Measurements from ENCODE around the gene VLDLR. TPM values are rescaled to one million over a fixed set of nuclear protein-coding genes. Genes with fewer than 3 reads are reported as not detected.

Gene VLDLR
- total and polyA plus RNA-seq, 2 of the 8 experiments (the other 6 are each of a cell fraction or from before 2014, with no cell fraction given): 24.2 to 49.1 TPM

GRCh38 chr9:2693056-2693455 is 71.5 kb downstream of the VLDLR start:
- no peak overlapping the region for H2AFZ ChIP-seq (ENCODE audit: low read length)
- H2BK12ac ChIP-seq (ENCODE audit: low read depth, low read length): no peak overlapping the region
- H4K91ac ChIP-seq (replicated peaks; ENCODE audit: insufficient read length, low read length): no peak overlapping the region
- H3K79me2 ChIP-seq (ENCODE audit: control insufficient read depth in 1 of 2, insufficient read depth in 2 of 2, low read length in 2 of 2): no peaks in the 10 kb centered on the region
- H3K79me1 ChIP-seq (ENCODE audit: low read depth, low read length): no peaks in the 10 kb centered on the region
- no peak overlapping the region for H3K9ac ChIP-seq (replicated peaks in 1 of 4; ENCODE audit: extremely low read depth in 1 of 4, low read depth in 3 of 4, low read length in 3 of 4)
- ChIA-PET CTCF (ENCODE audit: partially characterized antibody) (interaction anchor here (1.0 to 1.9 kb wide), 4 partner anchors 10 to 35 kb away, joined by 3 to 6 read pairs (median 3); no protein-coding TSS in a partner anchor), POLR2A (ENCODE audit: partially characterized antibody) (interaction anchor here (1.2 kb wide), 1 partner anchor 121 kb away, joined by 3 read pairs; no protein-coding TSS in a partner anchor)
- no peak overlapping the region for H2BK15ac ChIP-seq (ENCODE audit: low read length)
- H4K5ac ChIP-seq (ENCODE audit: insufficient read length, low read depth, low read length): no peak overlapping the region
- H3K4me3 ChIP-seq (ENCODE audit: extremely low read depth in 1 of 4, insufficient read depth in 2 of 4, low read depth in 3 of 4, low read length in 4 of 4): no peak overlapping the region
- no peak overlapping the region for H2BK20ac ChIP-seq (ENCODE audit: low read length)
- H3K14ac ChIP-seq (ENCODE audit: insufficient read length): no peak overlapping the region
- H2BK120ac ChIP-seq (replicated peaks; ENCODE audit: low read depth, low read length): no peak overlapping the region
- no peak overlapping the region for H4K8ac ChIP-seq (ENCODE audit: extremely low read depth, insufficient read depth, low read length)
- no peak overlapping the region for H3K18ac ChIP-seq (ENCODE audit: extremely low read depth, low read length)
- 91% methylated on average over 3 of the region's 3 CpGs; no CpG with 5 or more reads in 1 of the 2 experiments for WGBS, 2 experiments (ENCODE audit: extremely low coverage in 1 of 2, insufficient coverage in 1 of 2, insufficient read length in 1 of 2, insufficient replicate concordance in 2 of 2, low coverage in 1 of 2, low lambda C conversion rate in 2 of 2, missing lambda C conversion rate in 1 of 2)
- peaks cover 1% of the 10 kb centered on the region; the same call in 1 of the 2 replicates for H3K23me2 ChIP-seq (ENCODE audit: low read depth, low read length)
- H3K9me3 ChIP-seq (ENCODE audit: insufficient read depth in 2 of 2, low read depth in 1 of 2, low read length in 1 of 2): no peaks in the 10 kb centered on the region
- no peak overlapping the region for H3K23ac ChIP-seq (ENCODE audit: insufficient read length)
- FAIRE-seq (no peak), DNase-seq (ENCODE audit: low read depth in 1 of 2, low spot score in 2 of 2) (no peak)
- TF ChIP-seq BCL11A (IDR thresholded peaks at IDR 0.05; ENCODE audit: low read depth in 2 of 2, low read length in 2 of 2): no peak
- no peak for TF ChIP-seq CBX5 (IDR thresholded peaks at IDR 0.05; ENCODE audit: low read depth, low read length)
- TF ChIP-seq TAF7 (optimal IDR thresholded peaks at IDR 0.05; ENCODE audit: borderline replicate concordance, low read depth, low read length): no peak
- TF ChIP-seq CTCF (IDR thresholded peaks at IDR 0.05; ENCODE audit: control extremely low read depth in 1 of 3, insufficient read depth in 1 of 3, low read depth in 1 of 3, low read length in 3 of 3): no peak
- TF ChIP-seq NANOG (IDR thresholded peaks at IDR 0.05; ENCODE audit: insufficient read depth, low read depth, low read length, poor library complexity, severe bottlenecking): no peak
- no peak for TF ChIP-seq EP300 (IDR thresholded peaks at IDR 0.05; ENCODE audit: borderline replicate concordance in 1 of 2, low read depth in 2 of 2, low read length in 2 of 2)
- H3K36me3 ChIP-seq (ENCODE audit: control insufficient read depth in 2 of 4, insufficient read depth in 4 of 4, low read length in 3 of 4): no peaks in the 10 kb centered on the region
- H3K4ac ChIP-seq (replicated peaks; ENCODE audit: insufficient read length, low read depth, low read length): no peak overlapping the region
- H3K4me2 ChIP-seq (ENCODE audit: insufficient read depth in 1 of 2, low read depth in 2 of 2, low read length in 2 of 2): no peak overlapping the region
- no peaks in the 10 kb centered on the region for H3K27me3 ChIP-seq (replicated peaks in 1 of 4; ENCODE audit: control insufficient read depth in 3 of 4, extremely low read depth in 1 of 4, insufficient read depth in 3 of 4, low read length in 3 of 4)
- no peak overlapping the region for H3K56ac ChIP-seq (replicated peaks; ENCODE audit: insufficient read length, low read depth, low read length)
- H3K27ac ChIP-seq (ENCODE audit: low read depth, low read length): no peak overlapping the region
- H2BK5ac ChIP-seq (ENCODE audit: low read depth, low read length): no peak overlapping the region
- H4K20me1 ChIP-seq (replicated peaks in 1 of 2; ENCODE audit: control insufficient read depth in 1 of 2, insufficient read depth in 2 of 2, low read length in 2 of 2): no peaks in the 10 kb centered on the region
- no peaks in the 10 kb centered on the region for H3K4me1 ChIP-seq (replicated peaks in 1 of 4; ENCODE audit: control insufficient read depth in 3 of 4, insufficient read depth in 4 of 4, low read length in 3 of 4)
- H2AK5ac ChIP-seq (ENCODE audit: low read depth, low read length): no peak overlapping the region
